Fibroblast of villous mesenchyme (primary cell): ENCODE results near the gene AKAP13. TPM values are rescaled to one million over a fixed set of nuclear protein-coding genes. Genes with fewer than 3 reads are reported as not detected.
"Not testable (repeated sequence)": the region's sequence is repeated elsewhere in the genome, so short reads cannot be mapped to it uniquely, and the experiment has no call there.

Experiments used
- DNase-seq: peaks from one replicate; pipeline ENCODE4 v3.0.0-alpha.2; 2010; ENCODE audit warnings: low read depth
- H3K4me3 ChIP-seq: 2 replicates; pipeline ENCODE4 v1.5.1; 2011; ENCODE audit warnings: low read depth, mild to moderate bottlenecking, low read length
- total RNA-seq: library from RNA; depleted of rRNA; stranded (reverse); fragments of >200 nt; gene quantifications from 2 replicates; pipeline ENCODE4 v1.2.3, GENCODE V29; 2012
- TF ChIP-seq, protein P1 (sequence below): IDR thresholded peaks from 2 replicates; pipeline ENCODE4 v1.5.1; 2012; ENCODE audit warnings: low read depth, mild to moderate bottlenecking, low read length; ENCODE audit not compliant: insufficient read depth

AKAP13 gene
- total RNA-seq, 1 donor, result 164 TPM

DNA sequence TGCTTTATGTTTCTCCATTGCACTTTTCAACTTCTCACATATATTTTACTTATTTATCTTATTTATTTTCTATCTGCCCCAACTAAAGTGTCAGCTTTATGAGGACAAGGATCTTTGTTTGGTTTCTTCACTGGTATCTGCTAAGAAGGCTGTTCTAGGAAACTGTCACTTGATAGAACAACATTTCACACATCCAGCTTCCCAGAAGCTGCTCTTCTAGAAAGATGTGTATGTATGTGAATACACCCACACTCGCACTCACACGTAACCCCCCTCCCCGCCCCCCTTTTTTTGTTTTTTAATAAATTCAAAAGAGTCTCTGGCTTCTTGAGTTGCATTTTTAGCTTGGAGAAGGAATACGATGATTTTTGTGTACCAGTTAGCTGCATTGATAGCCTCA, 143.1 kb downstream of the AKAP13 start:
- no peak overlapping the region for H3K4me3 ChIP-seq
- DNase-seq, result no peak
- TF ChIP-seq, protein P1, sequence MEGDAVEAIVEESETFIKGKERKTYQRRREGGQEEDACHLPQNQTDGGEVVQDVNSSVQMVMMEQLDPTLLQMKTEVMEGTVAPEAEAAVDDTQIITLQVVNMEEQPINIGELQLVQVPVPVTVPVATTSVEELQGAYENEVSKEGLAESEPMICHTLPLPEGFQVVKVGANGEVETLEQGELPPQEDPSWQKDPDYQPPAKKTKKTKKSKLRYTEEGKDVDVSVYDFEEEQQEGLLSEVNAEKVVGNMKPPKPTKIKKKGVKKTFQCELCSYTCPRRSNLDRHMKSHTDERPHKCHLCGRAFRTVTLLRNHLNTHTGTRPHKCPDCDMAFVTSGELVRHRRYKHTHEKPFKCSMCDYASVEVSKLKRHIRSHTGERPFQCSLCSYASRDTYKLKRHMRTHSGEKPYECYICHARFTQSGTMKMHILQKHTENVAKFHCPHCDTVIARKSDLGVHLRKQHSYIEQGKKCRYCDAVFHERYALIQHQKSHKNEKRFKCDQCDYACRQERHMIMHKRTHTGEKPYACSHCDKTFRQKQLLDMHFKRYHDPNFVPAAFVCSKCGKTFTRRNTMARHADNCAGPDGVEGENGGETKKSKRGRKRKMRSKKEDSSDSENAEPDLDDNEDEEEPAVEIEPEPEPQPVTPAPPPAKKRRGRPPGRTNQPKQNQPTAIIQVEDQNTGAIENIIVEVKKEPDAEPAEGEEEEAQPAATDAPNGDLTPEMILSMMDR, result no peak

DNA sequence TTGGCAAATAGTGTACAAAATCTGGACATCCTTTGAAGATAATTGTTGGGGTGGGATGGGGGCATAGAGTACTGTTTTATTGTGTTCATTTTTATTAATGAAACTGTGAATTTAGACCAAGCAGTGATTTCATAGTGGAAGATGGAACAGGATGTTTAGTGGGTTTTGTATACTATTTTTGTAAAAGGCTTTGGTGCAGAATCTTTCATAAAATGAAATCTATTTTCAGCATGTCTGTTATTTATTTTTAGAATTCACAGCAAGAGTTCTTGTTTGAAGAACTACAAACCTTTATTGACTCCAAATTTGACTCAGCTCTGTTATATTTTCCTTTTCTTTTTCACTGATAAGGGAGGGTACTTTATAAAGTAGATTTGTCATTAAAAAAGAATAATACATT, 145.4 kb downstream of the AKAP13 start:
- DNase-seq, result no peak
- TF ChIP-seq, protein P1, result no peak
- H3K4me3 ChIP-seq, result no peak overlapping the region

GRCh38 chr15:85527895-85528294, 147.5 kb downstream of the AKAP13 start:
- H3K4me3 ChIP-seq, result no peak overlapping the region
- peak; percentile 79 for DNase-seq
- TF ChIP-seq, protein P1, result no peak

GRCh38 chr15:85530079-85530478, 149.7 kb downstream of the AKAP13 start:
- TF ChIP-seq, protein P1, result no peak
- H3K4me3 ChIP-seq, result no peak overlapping the region
- DNase-seq, result no peak

- DNase-seq, result peak; percentile 50
- no peak overlapping the region for H3K4me3 ChIP-seq
- TF ChIP-seq, protein P1, result no peak
Observed at GRCh38 chr15:85531083-85531482, 150.7 kb downstream of the AKAP13 start.

- TF ChIP-seq, protein P1, result no peak
- no peak for DNase-seq
- H3K4me3 ChIP-seq, result no peak overlapping the region
Observed at GRCh38 chr15:85532689-85533088, 152.3 kb downstream of the AKAP13 start.

- TF ChIP-seq, protein P1, result no peak
- DNase-seq, result no peak
- no peak overlapping the region for H3K4me3 ChIP-seq
Observed at GRCh38 chr15:85534031-85534430, 153.6 kb downstream of the AKAP13 start.

DNA sequence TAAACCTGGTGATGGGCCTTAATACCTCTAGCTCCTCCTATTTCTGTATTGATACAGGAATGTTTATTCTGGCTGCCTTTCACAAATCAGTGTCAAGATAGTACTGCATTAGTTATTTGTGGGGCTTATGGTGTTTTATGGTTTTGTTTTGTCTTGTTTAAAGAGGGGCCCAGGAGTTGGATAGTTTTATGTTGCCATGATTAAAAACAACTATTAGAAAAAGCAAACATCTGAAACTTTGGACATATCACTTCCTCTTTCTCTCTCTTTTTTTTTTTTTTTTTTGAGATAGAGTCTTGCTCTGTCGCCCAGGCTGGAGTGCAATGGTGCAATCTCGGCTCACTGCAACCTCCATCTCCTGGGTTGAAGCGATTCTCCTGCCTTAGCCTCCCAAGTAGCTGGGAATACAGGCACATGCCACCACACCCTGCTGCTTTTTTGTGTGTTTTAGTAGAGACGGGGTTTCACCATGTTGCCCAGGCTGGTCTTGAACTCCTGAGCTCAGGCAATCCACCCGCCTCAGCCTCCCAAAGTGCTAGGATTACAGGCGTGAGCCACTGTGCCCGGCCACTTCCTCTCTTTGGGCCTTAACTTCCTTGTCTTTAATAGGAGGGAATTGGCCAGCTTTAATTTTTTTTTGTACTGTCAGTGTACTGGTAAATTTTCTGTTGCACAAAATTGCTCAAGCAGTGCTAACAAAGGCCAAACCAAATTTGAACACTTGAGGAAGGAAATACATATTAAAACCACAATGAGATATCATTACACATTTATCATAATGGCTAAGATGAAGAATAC, 155.3 kb downstream of the AKAP13 start:
- DNase-seq, H3K4me3 ChIP-seq: not testable (repeated sequence)
